Mucosa of gallbladder (tissue), 1 donor: ENCODE data around the gene HIGD2B. TPM values are rescaled to one million over a fixed set of nuclear protein-coding genes. Genes with fewer than 3 reads are reported as not detected.
"Not testable (repeated sequence)": the region's sequence is repeated elsewhere in the genome, so short reads cannot be mapped to it uniquely, and the experiment has no call there.

Experiments used
- DNase-seq: peaks from one replicate; pipeline ENCODE4 v3.0.0-alpha.2; 2020; ENCODE audit warnings: low spot score
- total RNA-seq: library from RNA; stranded (reverse); gene quantifications from one replicate; pipeline ENCODE4 v1.2.1, GENCODE V29; 2021
- donor health status: DM: no; HTN: no; CAD: no.

The HIGD2B gene
- total RNA-seq, 1 donor from 2014 or later = not detected

DNA sequence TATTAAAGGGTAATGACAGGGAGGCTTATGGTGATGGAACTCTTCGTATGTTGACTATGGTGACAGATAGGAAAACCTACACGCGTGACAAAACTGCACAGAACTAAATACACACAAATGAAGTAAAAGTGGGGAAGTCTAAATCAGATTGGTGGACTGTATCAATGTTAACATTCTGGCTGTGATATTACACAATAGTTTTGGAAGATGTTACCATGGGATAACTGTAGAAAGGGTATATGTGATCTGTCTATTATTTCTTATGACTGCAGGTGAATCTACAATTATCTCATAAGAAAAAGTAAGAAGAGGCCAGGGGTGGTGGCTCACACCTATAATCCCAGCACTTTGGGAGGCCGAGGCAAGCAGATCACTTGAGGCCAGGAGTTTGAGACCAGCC, 9.1 kb downstream of the HIGD2B start:
- no peak for DNase-seq

DNA sequence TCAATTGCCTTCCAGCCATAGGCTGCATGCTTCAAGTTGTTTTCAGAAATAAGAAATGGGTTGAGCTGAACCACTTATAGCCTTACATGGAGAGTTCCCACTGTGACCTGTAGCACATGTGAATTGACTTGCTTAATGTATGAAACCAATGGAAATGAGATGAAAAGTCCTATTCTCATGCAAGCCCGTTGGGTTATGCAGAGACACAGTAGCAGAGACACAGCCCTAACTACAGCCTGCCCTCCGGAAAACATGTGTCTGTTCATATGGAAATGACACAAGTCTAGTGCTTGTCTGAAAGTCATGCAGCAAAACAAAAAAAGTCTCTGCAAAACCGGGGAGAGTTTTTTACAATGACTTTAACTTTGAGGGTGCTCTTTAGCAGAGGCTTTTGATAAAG, 14.5 kb downstream of the HIGD2B start:
- DNase-seq = no peak

DNA sequence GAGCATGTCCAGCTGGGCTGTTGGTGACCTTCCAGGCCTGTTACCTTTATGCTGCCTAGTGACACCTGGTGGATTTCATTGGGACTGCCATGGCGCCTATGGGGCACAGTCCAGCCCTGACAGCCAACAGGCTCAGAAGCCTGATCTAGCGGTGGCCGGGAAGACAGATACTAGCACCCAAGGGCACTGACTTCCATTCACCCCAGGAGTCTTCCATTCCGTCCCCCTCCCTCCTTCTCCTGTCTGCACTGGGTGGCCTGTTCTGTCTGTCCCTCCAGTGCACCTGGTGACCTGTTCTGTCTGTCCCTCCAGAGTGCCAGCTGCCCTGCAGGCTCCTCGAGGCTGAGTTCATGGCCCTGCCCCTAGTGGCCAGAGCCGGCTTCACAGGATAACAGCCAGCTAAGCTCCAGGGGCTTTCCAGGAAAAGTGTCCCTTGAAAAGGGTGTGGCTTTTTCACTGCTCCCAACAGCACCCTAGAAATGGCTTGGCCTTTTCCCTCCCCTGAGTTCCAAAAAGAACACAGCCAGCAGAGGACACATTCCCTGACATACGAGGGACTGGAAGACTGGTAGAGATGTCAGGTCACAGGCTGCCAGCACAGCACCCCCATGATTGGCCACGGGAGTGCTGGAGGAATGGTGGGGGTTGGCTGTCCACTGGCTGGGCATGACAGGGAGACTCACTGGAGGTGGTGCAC, 15.2 kb downstream of the HIGD2B start:
- peak; percentile 83 for DNase-seq

DNA sequence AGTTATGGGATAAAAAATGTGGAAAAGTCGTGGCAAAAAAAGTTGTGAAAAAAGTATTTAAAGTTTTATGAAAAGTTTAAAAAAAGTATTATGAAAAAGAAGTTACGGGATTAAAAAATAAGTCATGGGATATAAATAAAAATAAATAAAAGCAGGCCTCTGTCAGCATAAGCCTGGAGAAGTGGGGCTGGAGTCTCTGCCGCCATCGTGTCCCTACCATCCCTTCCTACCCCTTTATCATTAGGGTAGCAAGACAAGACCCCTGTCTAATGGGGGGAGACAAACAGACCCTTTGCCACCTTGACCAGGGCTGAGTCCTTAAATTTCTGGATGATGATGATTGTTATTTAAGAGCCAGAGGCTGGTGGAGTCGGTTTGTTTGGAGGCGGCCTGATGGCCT, 16.2 kb downstream of the HIGD2B start:
- DNase-seq = not testable (repeated sequence)

DNA sequence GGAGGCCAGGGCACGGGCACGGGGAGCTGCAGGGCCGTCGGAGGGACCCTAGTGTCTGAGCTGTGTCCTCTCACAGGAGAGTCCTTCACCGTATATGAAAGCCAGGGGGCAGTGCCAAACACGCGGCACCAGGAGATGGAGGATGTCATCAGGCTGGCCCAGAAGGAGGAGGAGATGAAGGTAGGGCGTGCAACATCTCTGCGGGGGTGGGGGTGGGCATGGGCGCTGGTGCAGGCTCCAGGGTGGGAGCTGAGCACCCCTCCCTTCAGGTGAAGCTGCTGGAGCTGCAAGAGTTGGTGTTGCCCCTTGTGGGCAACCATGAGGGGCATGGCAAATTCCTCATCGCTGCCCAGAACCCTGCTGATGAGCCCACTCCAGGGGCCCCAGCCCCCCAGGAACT, 20.3 kb downstream of the HIGD2B start:
- not testable (repeated sequence) for DNase-seq

DNA sequence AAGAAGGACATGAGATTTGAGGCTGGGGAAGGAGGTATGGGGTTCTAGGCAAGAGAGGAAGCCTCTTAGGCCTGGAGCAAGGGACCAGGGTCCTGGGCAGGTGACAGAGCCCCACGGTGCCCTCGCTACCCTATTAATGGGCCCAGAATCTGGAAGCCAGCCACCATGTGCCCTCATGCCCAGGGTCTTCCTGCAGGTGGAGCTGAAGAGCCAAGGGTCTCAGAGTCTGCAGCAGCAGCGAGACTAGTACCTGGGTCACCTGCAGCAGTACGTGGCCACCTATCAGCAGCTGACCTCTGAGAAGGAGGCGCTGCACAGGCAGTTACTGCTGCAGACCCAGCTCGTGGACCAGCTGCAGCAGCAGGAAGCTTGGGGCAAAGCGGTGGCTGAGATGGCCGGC, 22.1 kb downstream of the HIGD2B start:
- DNase-seq = not testable (repeated sequence)

DNA sequence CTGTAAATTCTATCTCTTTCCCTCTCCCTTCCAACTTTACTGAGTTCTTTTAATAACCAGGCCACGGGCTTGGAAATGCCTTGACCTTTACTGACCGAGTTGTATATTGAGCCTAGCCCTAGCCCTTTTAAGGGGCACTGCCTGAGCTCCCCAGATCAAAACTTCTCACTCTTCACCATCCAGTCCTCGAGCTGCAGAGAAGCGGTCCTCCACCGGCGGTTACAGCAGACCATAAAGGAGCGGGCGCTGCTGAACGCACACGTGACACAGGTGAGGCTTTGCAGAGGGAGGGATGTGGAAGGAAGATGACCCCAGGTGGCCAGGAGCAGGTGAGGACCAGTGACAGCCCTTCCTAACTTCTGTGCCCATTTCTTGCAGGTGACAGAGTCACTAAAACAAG, 24.9 kb downstream of the HIGD2B start:
- not testable (repeated sequence) for DNase-seq

DNA sequence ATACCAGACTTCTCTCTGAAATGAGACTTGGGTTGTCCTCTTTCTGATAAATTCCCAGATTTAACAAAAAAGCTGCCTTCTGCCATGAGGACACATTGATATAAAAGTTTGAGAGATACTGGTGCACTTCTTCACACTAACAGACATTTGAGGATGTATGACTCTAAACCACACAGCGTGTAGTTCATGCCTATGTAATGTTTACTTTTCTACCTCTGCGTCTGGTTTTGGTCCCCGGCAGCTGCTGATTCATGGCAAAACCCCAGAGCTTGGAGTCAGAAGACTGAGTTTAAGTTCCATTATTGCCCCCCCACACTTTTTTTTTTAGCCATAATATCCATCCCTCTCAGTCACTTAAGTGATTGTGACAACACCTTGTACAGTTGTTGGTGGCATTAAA, 30.0 kb downstream of the HIGD2B start:
- DNase-seq = not testable (repeated sequence)

DNA sequence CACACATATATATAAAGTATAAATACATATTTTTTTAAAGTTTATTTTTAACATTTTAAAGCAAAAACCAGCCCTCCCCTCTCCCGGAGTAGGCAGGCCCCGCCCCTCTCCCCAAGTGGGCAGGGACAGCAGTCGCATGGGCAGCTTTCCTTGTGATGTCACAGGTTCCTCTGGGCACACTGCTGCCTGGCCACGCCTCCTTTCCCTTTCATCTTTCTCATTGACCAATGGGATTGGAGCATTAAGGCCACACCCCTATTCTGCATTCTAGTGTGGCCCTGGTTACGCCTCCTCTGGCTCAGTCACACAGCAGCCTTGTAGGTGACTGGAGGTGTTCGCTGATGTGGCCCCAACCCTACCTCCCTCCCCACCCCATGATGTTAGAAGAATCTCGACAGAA, 31.6 kb downstream of the HIGD2B start, which contains the start of gene GOLGA6B:
GOLGA6B (plus strand) TSS at position 301 of the 400 bp plus-strand sequence; CDS start at position 342, 41 bp downstream.
- DNase-seq = not testable (repeated sequence)

DNA sequence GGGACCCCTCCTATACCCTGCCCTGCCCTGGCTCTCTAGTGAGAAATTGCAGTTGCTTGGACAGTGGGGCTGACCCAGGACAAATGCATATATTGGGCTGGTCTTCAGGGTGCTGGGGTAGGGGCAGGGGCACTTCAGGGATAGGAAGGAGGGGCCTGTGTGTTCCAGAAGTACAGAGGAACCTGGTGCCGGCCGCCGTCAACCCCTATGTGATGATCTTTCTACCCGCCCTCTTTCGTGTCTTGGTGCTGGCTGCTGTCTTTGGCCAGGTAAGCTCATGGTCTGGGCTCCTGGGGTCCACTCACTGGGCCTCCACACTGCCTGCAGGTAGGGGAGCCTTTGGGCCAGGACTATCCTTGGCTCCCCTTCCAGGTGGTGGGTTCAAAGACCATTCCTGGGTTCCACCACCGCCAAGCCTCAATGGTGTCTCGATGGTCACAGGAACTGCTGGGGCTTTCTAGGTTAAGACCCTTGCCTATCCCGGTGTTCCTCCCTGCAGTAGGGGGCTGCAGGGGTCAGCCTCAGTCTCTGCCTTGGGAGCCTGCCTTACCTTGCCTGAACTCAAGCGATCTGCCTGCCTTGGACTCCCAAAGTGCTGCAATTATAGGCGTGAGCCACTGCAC, 37.2 kb downstream of the HIGD2B start:
- not testable (repeated sequence) for DNase-seq

DNA sequence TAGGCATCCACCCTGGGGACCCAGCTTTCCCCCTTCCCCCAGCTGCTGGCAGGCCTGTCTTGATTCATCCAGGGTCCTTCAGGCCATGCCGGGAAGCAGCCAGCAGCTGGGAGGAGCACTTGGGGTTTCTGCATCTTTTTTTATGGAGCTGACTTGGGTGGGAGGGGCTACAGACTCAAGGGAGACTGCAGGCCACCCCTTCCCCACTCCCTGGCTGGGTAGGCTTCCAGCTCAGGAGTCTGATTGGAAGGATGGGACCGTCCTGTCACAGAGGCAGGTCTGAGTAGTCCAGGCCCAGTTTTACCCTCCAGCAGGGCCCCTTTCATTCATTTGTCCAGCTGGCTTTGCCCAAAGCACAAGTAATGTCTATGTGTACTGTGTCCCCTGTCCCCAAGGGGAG, 43.7 kb downstream of the HIGD2B start:
- DNase-seq = not testable (repeated sequence)

DNA sequence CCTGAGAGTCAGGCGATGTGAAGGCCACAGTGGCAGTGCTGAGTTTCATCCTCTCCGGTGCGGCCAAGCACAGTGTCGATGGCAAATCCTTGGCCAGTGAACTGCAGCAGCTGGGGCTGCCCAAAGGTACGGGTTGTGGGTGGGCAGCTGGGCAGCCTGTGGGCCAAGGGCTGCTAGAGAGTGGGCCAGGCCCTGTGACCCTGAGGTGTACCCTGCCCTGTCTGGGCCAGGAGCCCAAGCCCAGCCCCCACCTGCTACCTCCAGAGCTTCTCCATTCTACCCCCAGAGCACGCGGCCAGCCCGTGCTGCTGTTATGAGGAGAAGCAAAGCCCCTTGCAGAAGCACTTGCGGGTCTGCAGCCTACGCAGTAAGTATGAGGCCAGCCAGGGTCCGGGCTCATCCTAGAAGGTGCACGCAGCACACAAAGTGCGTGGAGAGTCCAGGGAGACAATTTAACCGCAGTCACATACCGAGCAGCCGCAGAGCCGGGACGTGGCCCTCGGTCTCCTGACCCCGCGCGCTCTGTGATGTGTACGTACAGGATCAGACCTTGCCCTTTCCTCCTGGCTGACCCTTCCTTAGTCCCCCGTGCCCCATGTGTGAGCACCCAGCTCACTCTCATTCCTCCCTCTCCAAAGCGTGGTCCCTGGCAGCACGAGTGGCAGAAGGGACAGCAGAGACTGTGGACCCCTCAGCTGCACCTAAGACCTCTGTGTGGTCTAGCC, 46.1 kb downstream of the HIGD2B start:
- not testable (repeated sequence) for DNase-seq

DNA sequence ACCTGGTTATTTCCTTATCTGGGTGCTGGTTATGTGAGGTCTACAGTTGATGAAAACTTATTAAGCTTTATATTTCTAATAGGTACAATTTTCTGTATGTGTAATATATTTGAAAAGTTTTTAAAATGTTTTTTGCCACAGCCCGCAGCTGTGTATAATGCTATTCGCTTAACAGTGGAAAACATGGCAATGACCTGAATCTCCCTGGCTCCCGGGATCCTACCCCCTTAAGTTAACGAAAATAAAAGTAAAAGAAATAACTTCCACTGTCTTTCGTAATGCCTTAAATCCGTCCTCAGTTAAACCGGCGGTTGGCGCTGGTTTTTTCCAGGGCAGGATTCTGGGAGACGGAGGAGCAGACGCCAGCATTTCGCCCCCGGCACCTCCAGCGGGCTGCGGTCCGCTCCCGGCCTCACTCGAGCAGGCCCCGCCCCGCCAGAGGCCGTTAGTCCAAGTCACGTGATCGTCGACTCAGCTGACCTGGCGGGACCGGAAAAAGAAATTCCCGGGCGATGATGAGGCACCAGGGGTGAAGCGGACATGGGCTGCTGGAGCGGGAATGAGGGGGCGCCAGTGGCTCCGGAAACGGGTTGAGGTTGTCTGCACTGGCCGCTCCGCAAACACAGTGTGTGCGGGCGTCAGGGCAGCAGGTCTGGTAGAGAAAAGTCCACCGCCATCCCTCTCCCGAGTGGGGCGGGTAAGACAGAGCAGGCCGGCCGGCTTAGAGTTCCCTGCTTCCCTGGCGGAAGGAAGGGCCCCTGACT, 49.3 kb downstream of the HIGD2B start:
- DNase-seq = peak; percentile 77

DNA sequence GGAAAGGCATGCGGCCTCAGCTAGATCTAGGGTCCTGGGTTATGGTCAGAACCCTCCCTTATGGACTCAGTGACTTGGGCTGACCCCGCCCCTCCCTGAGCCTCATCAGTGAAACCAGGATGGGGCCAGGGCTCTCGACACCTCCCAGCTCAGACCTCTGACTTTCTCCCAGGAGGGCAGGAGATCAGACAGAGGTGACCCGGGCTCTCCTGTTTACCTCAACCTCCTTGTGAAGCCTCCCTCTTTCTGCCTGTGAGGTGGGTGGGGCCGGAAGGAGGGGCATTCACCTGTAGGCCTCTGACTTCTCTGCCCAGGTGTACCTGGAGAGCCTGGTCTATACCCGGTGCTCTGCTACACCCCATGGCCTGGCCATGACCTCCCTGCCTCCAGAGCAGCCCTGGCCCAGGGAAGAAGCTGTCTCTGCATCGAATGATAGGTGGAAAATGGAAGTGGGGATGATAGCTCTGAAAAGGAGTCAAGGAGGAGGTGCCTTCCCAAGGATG, 56.9 kb downstream of the HIGD2B start:
- DNase-seq = not testable (repeated sequence)

DNA sequence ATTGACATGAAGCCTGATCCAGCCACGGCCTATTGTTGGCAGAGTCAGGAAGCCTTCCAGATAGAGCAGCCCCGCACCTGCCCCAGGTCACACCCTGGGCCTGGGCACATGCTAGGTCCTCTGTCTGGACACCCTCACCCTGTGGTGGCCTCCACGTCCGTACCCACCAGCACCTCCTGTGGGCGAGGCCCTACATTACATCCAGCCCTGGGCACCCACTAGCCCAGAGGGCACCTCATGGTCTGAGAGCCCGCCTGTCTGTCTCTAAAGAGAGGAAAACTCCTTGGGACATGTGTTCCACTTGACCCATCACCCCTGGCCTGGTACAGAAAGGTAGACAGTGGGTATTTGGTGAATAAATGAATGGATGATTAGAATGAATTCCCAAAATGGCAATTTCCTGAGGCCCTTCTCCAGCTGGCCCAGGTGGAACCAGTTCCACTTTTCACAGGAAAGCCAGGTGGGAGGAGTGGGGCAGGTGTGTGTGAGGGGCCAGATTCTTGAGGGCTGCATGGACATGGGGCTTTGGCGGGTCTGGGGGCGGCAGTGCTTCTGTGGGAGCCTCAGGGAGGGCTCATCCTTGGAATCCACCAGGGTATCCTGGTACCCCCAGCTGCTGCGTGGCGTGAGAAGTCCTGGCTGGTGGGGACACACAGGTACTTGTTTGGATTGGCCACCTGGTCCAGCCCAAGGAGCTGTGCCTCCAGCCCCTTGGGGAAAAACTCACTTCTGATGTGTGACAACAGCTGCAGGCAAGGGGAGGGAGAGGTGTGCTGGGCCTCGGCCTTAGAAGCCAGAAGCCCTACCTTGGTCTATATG, 57.5 kb downstream of the HIGD2B start:
- DNase-seq = not testable (repeated sequence)

DNA sequence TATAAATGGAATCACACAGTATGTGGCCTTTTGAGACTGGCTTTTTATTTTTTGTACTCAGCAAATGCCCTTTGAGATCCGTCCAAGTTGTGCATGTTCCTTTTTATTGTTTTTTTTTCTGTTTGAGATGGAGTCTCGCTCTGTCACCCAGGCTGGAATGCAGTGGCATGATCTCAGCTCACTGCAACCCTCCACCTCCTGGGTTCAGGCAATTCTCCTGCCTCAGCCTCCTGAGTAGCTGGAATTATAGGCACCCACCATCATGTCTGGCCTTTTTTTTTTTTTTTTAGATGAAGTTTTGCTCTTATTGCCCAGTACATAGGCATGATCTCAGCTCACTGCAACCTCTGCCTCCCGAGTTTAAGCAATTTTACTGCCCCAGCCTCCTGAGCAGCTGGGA, 59.8 kb downstream of the HIGD2B start:
- not testable (repeated sequence) for DNase-seq

Other genes starting within 250 kb of the HIGD2B start
- 157 TPM for gene ARIH1, start 211.9 kb downstream of the HIGD2B start, total RNA-seq
- not detected for gene GOLGA6B, start 31.5 kb downstream of the HIGD2B start, total RNA-seq
- 16.1 TPM for gene BBS4, start within 50 bp of the HIGD2B start, total RNA-seq
- 36.5 TPM for gene ADPGK, start 97.6 kb upstream of the HIGD2B start, total RNA-seq